Measurements from ENCODE around the gene TTC21B.
A peak's percentile ranks its signal among the peaks of the same experiment; 100 is the strongest.

Gene TTC21B

GRCh38 chr2:165953306-165953654 lies 296 bp downstream of the TTC21B start:
- ChIA-PET POLR2A (interaction anchor here (0.6 kb wide), 1 partner anchor 282 kb away, joined by 3 read pairs; no protein-coding TSS in a partner anchor), CTCF (interaction anchor here (0.6 to 4.0 kb wide), 24 partner anchors 8 to 228 kb away, joined by 3 to 26 read pairs (median 5); partner anchors contain the start of gene SCN1A)
- TF ChIP-seq, protein P1, sequence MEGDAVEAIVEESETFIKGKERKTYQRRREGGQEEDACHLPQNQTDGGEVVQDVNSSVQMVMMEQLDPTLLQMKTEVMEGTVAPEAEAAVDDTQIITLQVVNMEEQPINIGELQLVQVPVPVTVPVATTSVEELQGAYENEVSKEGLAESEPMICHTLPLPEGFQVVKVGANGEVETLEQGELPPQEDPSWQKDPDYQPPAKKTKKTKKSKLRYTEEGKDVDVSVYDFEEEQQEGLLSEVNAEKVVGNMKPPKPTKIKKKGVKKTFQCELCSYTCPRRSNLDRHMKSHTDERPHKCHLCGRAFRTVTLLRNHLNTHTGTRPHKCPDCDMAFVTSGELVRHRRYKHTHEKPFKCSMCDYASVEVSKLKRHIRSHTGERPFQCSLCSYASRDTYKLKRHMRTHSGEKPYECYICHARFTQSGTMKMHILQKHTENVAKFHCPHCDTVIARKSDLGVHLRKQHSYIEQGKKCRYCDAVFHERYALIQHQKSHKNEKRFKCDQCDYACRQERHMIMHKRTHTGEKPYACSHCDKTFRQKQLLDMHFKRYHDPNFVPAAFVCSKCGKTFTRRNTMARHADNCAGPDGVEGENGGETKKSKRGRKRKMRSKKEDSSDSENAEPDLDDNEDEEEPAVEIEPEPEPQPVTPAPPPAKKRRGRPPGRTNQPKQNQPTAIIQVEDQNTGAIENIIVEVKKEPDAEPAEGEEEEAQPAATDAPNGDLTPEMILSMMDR (IDR thresholded peaks at IDR 0.05; ENCODE audit: control extremely low read depth, extremely low read depth, low read depth, missing control alignments) = no peak
- no peak for DNase-seq (ENCODE audit: extremely low spot score)

GRCh38 chr2:165952741-165953211 lies 800 bp downstream of the TTC21B start:
- TF ChIP-seq, protein P1 (IDR thresholded peaks at IDR 0.05; ENCODE audit: control extremely low read depth, extremely low read depth, low read depth, missing control alignments) = no peak
- peak; percentile 17 for DNase-seq (ENCODE audit: extremely low spot score)
- CTCF ChIA-PET = interaction anchor here (0.8 to 4.0 kb wide), 21 partner anchors 8 to 228 kb away, joined by 3 to 26 read pairs (median 5); partner anchors contain the start of gene SCN1A
- POLR2A ChIA-PET = no interaction called here

- TF ChIP-seq, protein P1 (IDR thresholded peaks at IDR 0.05; ENCODE audit: control extremely low read depth, extremely low read depth, low read depth, missing control alignments) = no peak
- no peak for DNase-seq (ENCODE audit: extremely low spot score)
- ChIA-PET POLR2A (no interaction called here), CTCF (interaction anchor here (1.1 to 4.0 kb wide), 8 partner anchors 7 to 229 kb away, joined by 3 to 26 read pairs (median 6); partner anchors contain the start of gene SCN1A)
Observed at GRCh38 chr2:165952085-165952484, 1.5 kb downstream of the TTC21B start.

- no peak for DNase-seq (ENCODE audit: extremely low spot score)
- ChIA-PET POLR2A (no interaction called here), CTCF (no interaction called here)
- TF ChIP-seq, protein P1 (IDR thresholded peaks at IDR 0.05; ENCODE audit: control extremely low read depth, extremely low read depth, low read depth, missing control alignments) = no peak
Observed at GRCh38 chr2:165950438-165950837, 3.1 kb downstream of the TTC21B start.

DNA sequence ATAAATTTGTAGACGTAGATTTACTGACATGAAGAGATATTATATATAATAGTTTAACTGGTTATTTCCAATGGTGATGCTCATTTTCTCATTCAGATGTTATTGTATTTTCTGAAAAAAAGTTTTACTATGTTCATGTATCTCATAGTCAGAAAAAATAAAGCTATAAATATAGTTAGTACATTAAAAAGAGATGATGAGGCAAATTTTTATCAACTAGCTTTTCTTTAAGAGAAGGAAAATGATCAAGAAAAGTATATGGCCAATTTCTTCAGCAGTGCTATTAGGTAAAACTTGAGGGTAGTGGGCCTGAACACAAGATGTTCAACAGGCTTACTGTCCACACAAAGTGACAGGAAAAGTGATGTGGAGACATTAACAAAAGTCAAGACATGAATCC lies 11.7 kb downstream of the TTC21B start:
- no peak for DNase-seq (ENCODE audit: extremely low spot score)
- TF ChIP-seq, protein P1 (IDR thresholded peaks at IDR 0.05; ENCODE audit: control extremely low read depth, extremely low read depth, low read depth, missing control alignments) = no peak
- ChIA-PET POLR2A (no interaction called here), CTCF (interaction anchor here (2.8 to 3.0 kb wide), 2 partner anchors 11 to 13 kb away, joined by 9 to 13 read pairs; partner anchors contain the start of gene TTC21B)

DNA sequence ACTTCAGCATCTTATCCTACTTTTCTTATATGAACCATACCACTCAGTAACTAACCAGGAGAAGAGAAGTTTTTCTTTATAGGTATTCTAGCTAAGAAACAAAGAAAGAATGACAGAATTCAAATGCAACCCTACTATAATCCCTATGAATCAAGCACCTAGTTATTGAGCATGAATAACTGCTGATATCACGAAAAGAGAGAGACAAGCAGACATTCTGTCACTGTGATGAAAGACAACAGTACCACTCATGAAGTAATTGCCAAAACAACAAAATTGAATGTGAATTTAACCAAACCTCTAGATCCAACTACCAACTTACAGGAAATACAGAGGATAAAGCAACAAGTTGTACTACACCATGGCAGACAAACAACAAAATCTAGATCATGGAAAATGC lies 15.3 kb downstream of the TTC21B start:
- no peak for DNase-seq (ENCODE audit: extremely low spot score)
- ChIA-PET CTCF (interaction anchor here (0.8 to 1.5 kb wide), 2 partner anchors 15 to 16 kb away, joined by 3 to 4 read pairs; partner anchors contain the start of gene TTC21B), POLR2A (no interaction called here)
- TF ChIP-seq, protein P1 (IDR thresholded peaks at IDR 0.05; ENCODE audit: control extremely low read depth, extremely low read depth, low read depth, missing control alignments) = no peak
